ENCODE measurements around the gene CDC42BPB. TPM values are rescaled to one million over a fixed set of nuclear protein-coding genes. Genes with fewer than 3 reads are reported as not detected.

The CDC42BPB gene
- total RNA-seq, 2 experiments from 2014 or later: 2.5 to 3.2 TPM

GRCh38 chr14:102883554-102883953 lies 173.8 kb downstream of the CDC42BPB start:
- H3K27me3 Mint-ChIP-seq (ENCODE audit: low read depth): no peaks in the 10 kb centered on the region
- CTCF ChIA-PET: interaction anchor here (0.7 kb wide), 1 partner anchor 302 kb away, joined by 4 read pairs; no protein-coding TSS in a partner anchor
- peaks cover 20% of the 10 kb centered on the region for H3K4me1 Mint-ChIP-seq (ENCODE audit: low read depth)
- intact Hi-C loops (cut with micrococcal nuclease): loop anchor here (1.0 to 5.0 kb wide), 3 partner anchors 61 to 106 kb away; partner anchors contain the start of gene TRAF3
- no peak overlapping the region for H3K27ac Mint-ChIP-seq
- DNase-seq: no peak
- no peaks in the 10 kb centered on the region for H3K9me3 Mint-ChIP-seq
- H3K4me3 Mint-ChIP-seq: no peak overlapping the region
- peaks cover 49% of the 10 kb centered on the region for H3K36me3 Mint-ChIP-seq (ENCODE audit: low read depth)

- peaks cover 20% of the 10 kb centered on the region for H3K4me1 Mint-ChIP-seq (ENCODE audit: low read depth)
- peak; percentile 52 for DNase-seq
- CTCF ChIA-PET: no interaction called here
- H3K27ac Mint-ChIP-seq: peak overlapping the region; percentile 57
- no peak overlapping the region for H3K4me3 Mint-ChIP-seq
- intact Hi-C loops (cut with micrococcal nuclease): loop anchor here (1.0 to 5.0 kb wide), 3 partner anchors 61 to 106 kb away; partner anchors contain the start of gene TRAF3
- H3K36me3 Mint-ChIP-seq (ENCODE audit: low read depth): peaks cover 46% of the 10 kb centered on the region
- no peaks in the 10 kb centered on the region for H3K27me3 Mint-ChIP-seq (ENCODE audit: low read depth)
- no peaks in the 10 kb centered on the region for H3K9me3 Mint-ChIP-seq
These were observed 174.2 kb downstream of the CDC42BPB start for GRCh38 chr14:102883089-102883541.

Other genes with a start within 250 kb of the CDC42BPB start
- under 1 TPM; 0.33 to 0.37 TPM for gene AMN, start 134.9 kb downstream of the CDC42BPB start, total RNA-seq
- gene LBHD2, start 26.7 kb upstream of the CDC42BPB start, total RNA-seq: not detected
- gene EXOC3L4, start 37.2 kb upstream of the CDC42BPB start, total RNA-seq: not detected
- gene TNFAIP2, start 65.9 kb upstream of the CDC42BPB start, total RNA-seq: under 1 TPM; 0.12 to 0.60 TPM